Measurements from ENCODE around the gene LRFN2.

Gene LRFN2

GRCh38 chr6:40355066-40355465 is 232.1 kb downstream of the LRFN2 start:
- H3K36me3 ChIP-seq (ENCODE audit: control insufficient read depth, insufficient read depth, low read length): no peaks in the 10 kb centered on the region
- H3K27ac ChIP-seq (ENCODE audit: low read length): no peak overlapping the region
- no peaks in the 10 kb centered on the region for H3K9me3 ChIP-seq (ENCODE audit: control insufficient read depth, insufficient read depth, low read length)
- H3K4me1 ChIP-seq (ENCODE audit: control insufficient read depth, insufficient read depth, low read length): no peaks in the 10 kb centered on the region; the same call in 1 of the 2 replicates
- no peak overlapping the region for H3K4me3 ChIP-seq (ENCODE audit: low read length)
- no CpG with 5 or more reads among the region's 1 CpG for whole genome bisulfite sequencing (ENCODE audit: insufficient coverage, insufficient read length)
- H3K27me3 ChIP-seq (ENCODE audit: control insufficient read depth, insufficient read depth, low read length): no peaks in the 10 kb centered on the region
- DNase-seq (ENCODE audit: low read depth, low spot score): no peak

- no peak overlapping the region for H3K27ac ChIP-seq (ENCODE audit: low read length)
- no peaks in the 10 kb centered on the region for H3K27me3 ChIP-seq (ENCODE audit: control insufficient read depth, insufficient read depth, low read length)
- no peaks in the 10 kb centered on the region for H3K9me3 ChIP-seq (ENCODE audit: control insufficient read depth, insufficient read depth, low read length)
- no peak for DNase-seq (ENCODE audit: low read depth, low spot score)
- no peak overlapping the region for H3K4me3 ChIP-seq (ENCODE audit: low read length)
- no peaks in the 10 kb centered on the region for H3K36me3 ChIP-seq (ENCODE audit: control insufficient read depth, insufficient read depth, low read length)
- peaks cover 2% of the 10 kb centered on the region; the same call in 1 of the 2 replicates for H3K4me1 ChIP-seq (ENCODE audit: control insufficient read depth, insufficient read depth, low read length)
These were observed 233.2 kb downstream of the LRFN2 start for GRCh38 chr6:40353967-40354452.

GRCh38 chr6:40353197-40353966 is 233.8 kb downstream of the LRFN2 start:
- no peak for DNase-seq (ENCODE audit: low read depth, low spot score)
- Histone ChIP-seq H3K36me3 (ENCODE audit: control insufficient read depth, insufficient read depth, low read length) (no peaks in the 10 kb centered on the region), H3K4me3 (ENCODE audit: low read length) (no peak overlapping the region), H3K9me3 (ENCODE audit: control insufficient read depth, insufficient read depth, low read length) (no peaks in the 10 kb centered on the region), H3K4me1 (ENCODE audit: control insufficient read depth, insufficient read depth, low read length) (peaks cover 2% of the 10 kb centered on the region; the same call in 1 of the 2 replicates), H3K27ac (ENCODE audit: low read length) (no peak overlapping the region), H3K27me3 (ENCODE audit: control insufficient read depth, insufficient read depth, low read length) (no peaks in the 10 kb centered on the region)
- no CpG with 5 or more reads among the region's 6 CpGs for WGBS (ENCODE audit: insufficient coverage, insufficient read length)

GRCh38 chr6:40352527-40353170 is 234.5 kb downstream of the LRFN2 start:
- no peak for DNase-seq (ENCODE audit: low read depth, low spot score)
- H3K36me3 ChIP-seq (ENCODE audit: control insufficient read depth, insufficient read depth, low read length): no peaks in the 10 kb centered on the region
- WGBS (ENCODE audit: insufficient coverage, insufficient read length): no CpG with 5 or more reads among the region's 6 CpGs
- no peaks in the 10 kb centered on the region for H3K27me3 ChIP-seq (ENCODE audit: control insufficient read depth, insufficient read depth, low read length)
- peaks cover 3% of the 10 kb centered on the region; the same call in 1 of the 2 replicates for H3K4me1 ChIP-seq (ENCODE audit: control insufficient read depth, insufficient read depth, low read length)
- H3K4me3 ChIP-seq (ENCODE audit: low read length): no peak overlapping the region
- H3K9me3 ChIP-seq (ENCODE audit: control insufficient read depth, insufficient read depth, low read length): no peaks in the 10 kb centered on the region
- H3K27ac ChIP-seq (ENCODE audit: low read length): no peak overlapping the region

- H3K27ac ChIP-seq (ENCODE audit: low read length): no peak overlapping the region
- no peaks in the 10 kb centered on the region for H3K36me3 ChIP-seq (ENCODE audit: control insufficient read depth, insufficient read depth, low read length)
- no peaks in the 10 kb centered on the region for H3K9me3 ChIP-seq (ENCODE audit: control insufficient read depth, insufficient read depth, low read length)
- no CpG with 5 or more reads among the region's 1 CpG for WGBS (ENCODE audit: insufficient coverage, insufficient read length)
- H3K27me3 ChIP-seq (ENCODE audit: control insufficient read depth, insufficient read depth, low read length): no peaks in the 10 kb centered on the region
- peaks cover 5% of the 10 kb centered on the region; the same call in 1 of the 2 replicates for H3K4me1 ChIP-seq (ENCODE audit: control insufficient read depth, insufficient read depth, low read length)
- H3K4me3 ChIP-seq (ENCODE audit: low read length): no peak overlapping the region
- DNase-seq (ENCODE audit: low read depth, low spot score): no peak
These were observed 235.2 kb downstream of the LRFN2 start for GRCh38 chr6:40352006-40352405.

GRCh38 chr6:40350747-40351217 is 236.4 kb downstream of the LRFN2 start:
- no peak for DNase-seq (ENCODE audit: low read depth, low spot score)
- Histone ChIP-seq H3K27me3 (ENCODE audit: control insufficient read depth, insufficient read depth, low read length) (no peaks in the 10 kb centered on the region), H3K27ac (ENCODE audit: low read length) (no peak overlapping the region), H3K9me3 (ENCODE audit: control insufficient read depth, insufficient read depth, low read length) (no peaks in the 10 kb centered on the region), H3K4me1 (ENCODE audit: control insufficient read depth, insufficient read depth, low read length) (peaks cover 5% of the 10 kb centered on the region; the same call in 1 of the 2 replicates), H3K4me3 (ENCODE audit: low read length) (no peak overlapping the region), H3K36me3 (ENCODE audit: control insufficient read depth, insufficient read depth, low read length) (no peaks in the 10 kb centered on the region)
- no CpG with 5 or more reads among the region's 3 CpGs for WGBS (ENCODE audit: insufficient coverage, insufficient read length)

GRCh38 chr6:40349901-40350746 is 237.0 kb downstream of the LRFN2 start:
- no peak for DNase-seq (ENCODE audit: low read depth, low spot score)
- Histone ChIP-seq H3K9me3 (ENCODE audit: control insufficient read depth, insufficient read depth, low read length) (no peaks in the 10 kb centered on the region), H3K27me3 (ENCODE audit: control insufficient read depth, insufficient read depth, low read length) (no peaks in the 10 kb centered on the region), H3K27ac (ENCODE audit: low read length) (no peak overlapping the region), H3K36me3 (ENCODE audit: control insufficient read depth, insufficient read depth, low read length) (no peaks in the 10 kb centered on the region), H3K4me3 (ENCODE audit: low read length) (no peak overlapping the region), H3K4me1 (ENCODE audit: control insufficient read depth, insufficient read depth, low read length) (peaks cover 5% of the 10 kb centered on the region; the same call in 1 of the 2 replicates)
- no CpG with 5 or more reads among the region's 11 CpGs for WGBS (ENCODE audit: insufficient coverage, insufficient read length)

- Histone ChIP-seq H3K27me3 (ENCODE audit: control insufficient read depth, insufficient read depth, low read length) (no peaks in the 10 kb centered on the region), H3K9me3 (ENCODE audit: control insufficient read depth, insufficient read depth, low read length) (no peaks in the 10 kb centered on the region), H3K27ac (ENCODE audit: low read length) (no peak overlapping the region), H3K4me1 (ENCODE audit: control insufficient read depth, insufficient read depth, low read length) (peaks cover 5% of the 10 kb centered on the region; the same call in 1 of the 2 replicates), H3K36me3 (ENCODE audit: control insufficient read depth, insufficient read depth, low read length) (no peaks in the 10 kb centered on the region), H3K4me3 (ENCODE audit: low read length) (no peak overlapping the region)
- WGBS (ENCODE audit: insufficient coverage, insufficient read length): no CpG with 5 or more reads among the region's 11 CpGs
- DNase-seq (ENCODE audit: low read depth, low spot score): no peak
These were observed 237.9 kb downstream of the LRFN2 start for GRCh38 chr6:40349123-40349900.

GRCh38 chr6:40348591-40348990 is 238.6 kb downstream of the LRFN2 start:
- peaks cover 7% of the 10 kb centered on the region for H3K4me1 ChIP-seq (ENCODE audit: control insufficient read depth, insufficient read depth, low read length)
- no peak for DNase-seq (ENCODE audit: low read depth, low spot score)
- no peaks in the 10 kb centered on the region for H3K36me3 ChIP-seq (ENCODE audit: control insufficient read depth, insufficient read depth, low read length)
- H3K27ac ChIP-seq (ENCODE audit: low read length): no peak overlapping the region
- WGBS (ENCODE audit: insufficient coverage, insufficient read length): no CpG with 5 or more reads among the region's 4 CpGs
- H3K9me3 ChIP-seq (ENCODE audit: control insufficient read depth, insufficient read depth, low read length): no peaks in the 10 kb centered on the region
- no peak overlapping the region for H3K4me3 ChIP-seq (ENCODE audit: low read length)
- no peaks in the 10 kb centered on the region for H3K27me3 ChIP-seq (ENCODE audit: control insufficient read depth, insufficient read depth, low read length)

Measured in iPS DF 6.9 (cell line).